ENCODE data around the gene NPB.

GRCh38 chr17:81871387-81872230 is 30.4 kb upstream of the NPB start:
- TF ChIP-seq POLR2AphosphoS5 (IDR thresholded peaks at IDR 0.05; ENCODE audit: low read depth, low read length) (peak; percentile 16; the same call in 1 of the 2 replicates), TAF1 (IDR thresholded peaks at IDR 0.05; ENCODE audit: borderline replicate concordance, insufficient read depth, low read length) (no peak), REST (IDR thresholded peaks at IDR 0.05; ENCODE audit: insufficient read depth in 1 of 2, low read depth in 2 of 2, low read length in 2 of 2) (peak in 1 of 2 experiments; percentile 46; a peak in 1 of 4 replicates), FOXP2 (optimal IDR thresholded peaks at IDR 0.05; ENCODE audit: borderline replicate concordance, extremely low read depth, extremely low read length, insufficient read depth) (no peak)
